Hematopoietic multipotent progenitor cell treated with erythropoietin and hydrocortisone succinate and interleukin-3 and kit ligand, for 17 days (in vitro differentiated cells): ENCODE results near the gene DMRT2.
A peak's percentile ranks its signal among the peaks of the same experiment; 100 is the strongest.

ENCODE experiments used
- DNase-seq: peaks from one replicate; pipeline ENCODE4 v3.0.0-alpha.2; 2015; ENCODE audit warnings: low spot score

Gene DMRT2

DNA sequence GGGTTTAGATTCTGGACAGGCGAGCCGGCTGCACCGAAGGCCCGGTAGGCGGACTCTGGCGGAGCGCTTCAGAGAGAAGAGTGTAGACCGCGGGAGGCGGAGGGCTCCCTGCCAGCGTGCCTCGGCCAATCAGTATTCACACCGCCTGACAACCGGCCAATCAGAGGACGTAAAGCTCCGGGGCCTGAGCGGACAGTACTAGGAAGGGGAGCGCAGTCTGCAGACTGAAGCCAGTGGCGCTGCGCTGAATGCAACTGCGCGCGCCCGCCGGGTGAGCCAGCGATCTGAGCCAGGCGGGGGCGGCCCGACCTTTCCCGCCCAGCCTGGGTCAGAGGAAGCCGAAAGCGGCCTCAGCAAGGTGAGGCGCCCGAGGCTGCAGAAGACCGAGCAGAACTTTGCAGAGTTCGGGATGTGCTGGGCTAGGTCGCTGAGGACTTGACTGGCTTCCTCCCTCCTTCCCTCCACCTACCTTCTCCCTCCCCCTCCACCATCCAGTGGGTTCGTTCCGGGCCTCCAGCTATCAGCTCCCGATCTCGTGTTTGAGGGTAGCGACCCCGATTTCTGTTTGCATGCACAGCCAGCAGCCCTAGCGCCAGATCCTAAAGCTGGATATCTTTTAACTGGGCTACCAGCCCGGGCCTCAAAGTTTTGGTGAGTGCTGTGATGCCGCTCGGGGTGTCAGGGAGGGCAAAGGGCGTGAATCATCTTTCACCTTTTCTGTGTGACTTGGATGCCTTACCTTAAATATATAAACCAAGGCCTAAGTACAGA, at the start of gene DMRT2:
DMRT2 (plus strand) TSS at position 233 of the 771 bp plus-strand sequence. CDS start 1,257 bp downstream, outside the sequence.
- DNase-seq: no peak

DNA sequence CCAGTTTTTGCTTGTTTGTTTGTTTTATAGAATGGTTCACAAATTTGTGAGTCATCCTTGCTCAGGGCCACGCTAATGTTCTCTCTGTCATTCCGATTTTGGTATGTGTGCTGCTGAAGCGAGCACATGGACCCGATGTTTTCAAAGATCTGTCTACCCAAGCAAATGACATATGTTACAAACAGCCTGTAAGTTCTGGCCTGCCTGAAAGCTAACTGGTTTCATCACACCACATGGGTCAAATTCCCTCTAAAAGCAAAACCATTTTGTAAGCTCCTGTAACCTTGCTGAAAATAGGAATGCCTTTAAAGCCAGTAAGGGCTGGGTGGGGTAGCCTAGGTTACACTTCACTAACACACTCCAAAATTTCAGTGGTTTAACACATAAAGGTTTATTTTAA, 48.3 kb upstream of the DMRT2 start:
- DNase-seq: no peak

DNA sequence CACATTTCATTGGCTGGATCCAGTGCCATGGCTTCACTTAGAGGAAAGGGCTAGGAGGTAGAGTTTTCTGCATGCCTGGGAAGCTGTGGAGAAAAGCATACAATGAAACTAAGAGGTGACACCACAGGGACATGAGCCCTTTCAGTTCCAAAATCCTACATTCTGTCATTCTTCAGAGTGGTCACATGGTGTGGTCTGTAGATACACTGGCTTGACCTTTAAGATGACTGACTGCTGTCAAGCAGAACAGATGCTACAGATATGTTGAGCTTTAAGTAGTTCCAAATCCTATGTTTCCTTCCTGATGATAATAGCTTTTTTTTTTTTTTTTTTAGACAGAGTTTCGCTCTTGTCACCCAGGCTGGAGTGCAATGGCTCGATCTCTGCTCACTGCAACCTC, 47.5 kb upstream of the DMRT2 start:
- DNase-seq: no peak

DNA sequence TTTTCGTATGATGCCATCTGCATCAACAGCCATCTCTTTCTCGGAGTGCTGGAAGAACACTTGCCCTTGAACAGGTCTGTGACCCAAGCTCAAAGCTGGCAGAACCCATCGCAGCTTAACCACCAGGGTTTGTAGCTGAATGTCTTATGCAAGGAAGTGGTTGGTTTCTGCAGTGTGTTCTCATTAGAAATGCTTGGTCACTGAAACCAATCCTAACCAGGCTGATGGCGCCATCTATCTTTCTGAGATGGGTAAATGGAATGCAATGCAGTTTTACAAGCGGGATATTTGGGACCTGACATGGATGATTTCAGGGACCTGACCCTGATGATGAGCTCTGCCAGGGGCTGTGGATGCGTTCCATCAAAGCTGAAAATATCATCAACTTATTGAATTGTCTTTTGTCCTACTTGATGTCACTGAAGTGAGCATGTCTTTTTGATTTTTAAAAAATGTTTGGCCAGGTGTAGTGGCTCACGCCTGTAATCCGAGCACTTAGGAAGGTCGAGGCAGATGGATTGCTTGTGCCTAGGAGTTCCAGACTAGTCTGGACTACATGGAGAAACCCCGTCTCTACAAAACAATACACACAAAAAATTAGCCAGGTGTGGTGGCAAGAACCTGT, 45.0 kb upstream of the DMRT2 start:
- DNase-seq: no peak

DNA sequence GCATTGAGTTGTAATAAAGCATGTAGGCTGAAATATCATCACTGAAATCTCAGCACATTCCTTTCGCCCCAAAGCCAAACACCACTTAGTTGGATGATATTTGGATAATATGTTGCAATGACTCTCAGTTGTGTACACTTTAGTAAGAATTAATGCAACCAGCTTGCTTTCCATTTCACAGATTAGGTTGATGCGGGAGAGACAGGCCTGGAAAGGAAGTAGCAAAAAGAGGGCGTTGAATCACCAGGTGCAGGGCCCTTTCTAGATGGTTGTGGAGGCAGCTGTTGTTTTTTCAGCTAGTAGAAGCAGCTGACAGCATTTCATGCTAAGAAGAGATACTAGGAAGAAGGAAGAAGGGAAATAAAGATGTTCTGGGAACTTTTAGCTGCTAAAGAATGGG, 42.8 kb upstream of the DMRT2 start:
- no peak for DNase-seq

DNA sequence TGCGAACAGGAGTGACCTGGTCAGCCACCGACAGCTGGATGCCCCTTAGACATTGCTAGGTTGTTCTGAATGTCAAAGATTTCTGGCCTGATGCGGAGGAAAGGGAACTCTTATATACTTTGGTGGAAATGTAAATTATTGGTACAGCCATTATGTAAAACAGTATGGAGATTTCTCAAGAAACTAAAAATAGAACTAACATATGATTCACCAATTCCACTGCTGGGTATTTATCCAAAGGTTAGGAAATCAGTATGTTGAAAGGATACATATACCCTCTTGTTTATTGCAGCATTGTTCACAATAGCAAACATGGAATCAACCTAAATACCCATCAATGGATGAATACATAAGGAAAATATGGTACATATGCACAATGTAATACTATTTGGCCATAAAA, 41.9 kb upstream of the DMRT2 start:
- DNase-seq: no peak

DNA sequence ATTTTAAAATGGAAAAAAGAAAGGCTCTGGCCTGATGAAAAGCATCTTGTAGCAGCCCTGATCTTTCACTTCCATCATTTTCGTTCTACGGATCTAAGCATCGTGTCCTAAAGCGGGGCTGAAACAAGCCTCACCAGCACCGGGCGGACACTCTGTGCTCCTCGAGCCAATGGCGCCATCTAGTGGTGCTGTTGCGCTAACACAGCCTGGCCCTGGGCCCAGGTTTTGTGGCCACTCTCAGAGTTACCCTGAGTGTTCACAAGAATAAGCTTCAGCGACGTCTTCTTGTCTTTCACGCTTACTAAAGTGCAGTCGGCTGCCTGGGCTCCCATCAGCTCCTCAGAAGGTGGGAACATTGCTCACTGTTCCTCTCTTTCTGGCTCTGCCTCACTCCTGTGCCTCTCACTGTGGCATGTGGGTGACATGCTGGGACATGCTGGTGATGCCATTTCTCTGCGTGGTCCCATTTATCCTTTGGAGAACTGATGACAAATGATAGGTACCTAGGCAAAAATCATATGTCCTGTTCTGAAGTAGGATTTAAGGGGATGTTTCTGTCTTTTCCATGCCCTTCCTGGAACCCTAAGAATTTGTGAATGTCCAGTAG, 41.0 kb upstream of the DMRT2 start:
- DNase-seq: peak; percentile 77

DNA sequence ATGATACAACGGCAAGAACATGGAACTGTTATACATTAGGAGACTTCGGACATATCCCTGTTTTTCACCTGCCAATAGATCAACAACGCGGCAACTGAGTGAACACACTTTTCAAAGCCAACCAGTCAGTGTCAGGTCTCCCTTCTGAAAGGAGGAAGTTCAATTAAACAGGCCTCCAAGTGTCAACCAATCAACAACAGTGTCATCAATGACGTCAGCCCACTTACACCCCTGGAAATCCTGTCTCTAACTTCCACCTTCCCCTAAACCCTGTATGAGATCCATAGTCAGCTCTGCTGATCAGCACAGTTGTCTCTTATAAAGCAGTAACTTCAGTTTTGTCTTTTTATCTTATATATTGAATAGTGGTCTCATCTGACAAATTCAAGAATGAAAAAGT, 37.1 kb upstream of the DMRT2 start:
- DNase-seq: no peak

DNA sequence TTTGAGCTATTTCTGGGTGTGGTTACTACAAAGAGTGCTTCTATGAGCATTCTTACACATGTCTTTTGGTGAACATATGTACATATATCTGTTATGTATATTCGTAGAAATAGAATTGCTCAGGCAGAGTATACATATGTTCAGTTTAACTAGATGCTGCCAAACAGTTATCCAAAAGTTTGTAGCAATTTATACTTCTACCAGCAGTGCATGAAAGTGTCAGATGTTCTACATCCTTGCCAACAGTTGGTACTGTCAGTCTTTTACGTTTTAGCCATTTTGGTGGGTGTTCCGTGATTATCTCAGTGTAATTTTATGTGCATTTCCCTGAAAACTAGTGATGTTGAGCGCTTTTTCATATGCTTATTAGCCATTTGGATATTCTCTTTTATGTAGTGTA, 35.9 kb upstream of the DMRT2 start:
- no peak for DNase-seq

DNA sequence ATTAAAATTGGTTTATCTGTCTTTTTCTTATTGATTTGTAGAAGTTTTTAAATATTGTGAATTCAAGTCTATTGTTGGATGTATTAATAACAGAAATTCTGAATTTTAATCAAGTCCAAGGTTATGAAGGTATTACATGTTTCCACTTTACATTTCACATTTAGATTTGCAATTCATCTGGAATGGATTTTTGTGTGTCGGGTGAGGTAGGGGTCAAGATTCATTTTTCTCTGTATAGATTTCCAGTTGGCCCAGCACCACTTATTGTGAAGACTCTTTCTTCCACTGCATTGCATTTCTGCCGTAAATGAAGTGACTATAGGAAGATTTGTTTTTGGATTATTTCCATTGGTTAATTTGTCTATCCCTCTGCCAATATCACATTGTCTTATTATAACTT, 35.5 kb upstream of the DMRT2 start:
- DNase-seq: no peak

DNA sequence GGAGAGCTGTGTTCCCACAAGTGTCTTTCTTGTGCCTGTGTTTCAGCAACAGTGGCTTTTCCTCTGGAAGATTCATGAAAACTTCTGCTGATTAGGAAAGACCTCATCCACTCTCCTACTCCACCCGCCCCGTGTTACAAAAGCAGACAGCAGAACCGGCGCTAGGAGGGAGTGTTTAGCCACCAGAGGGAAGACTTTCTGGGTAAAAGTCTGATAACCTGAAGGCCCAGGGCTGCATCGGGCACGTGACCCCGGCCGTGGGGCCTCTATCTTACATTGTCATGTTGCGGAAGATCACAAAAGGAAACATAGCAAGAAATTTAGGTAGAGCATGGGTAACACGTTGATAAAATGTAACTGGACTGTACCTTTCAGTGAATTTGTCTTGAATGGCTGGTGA, 32.0 kb upstream of the DMRT2 start:
- no peak for DNase-seq

DNA sequence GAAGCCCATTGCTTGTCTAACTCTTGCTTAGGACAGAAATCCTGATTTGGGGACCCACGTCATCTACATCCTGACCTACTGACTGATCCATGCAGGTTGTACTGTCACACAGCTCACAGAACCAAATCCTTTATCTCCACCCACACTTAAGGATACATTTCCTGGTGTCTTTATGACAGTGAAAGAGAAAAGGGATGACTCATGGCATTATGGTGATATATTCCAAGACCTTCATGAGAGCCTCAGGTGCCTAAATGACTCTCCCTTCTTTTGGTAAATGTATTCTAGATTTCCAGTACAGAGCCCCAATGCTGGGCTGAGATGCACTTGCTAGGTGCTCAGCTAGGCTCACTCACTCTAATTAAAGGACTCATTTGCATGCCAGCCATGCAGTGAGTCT, 26.0 kb upstream of the DMRT2 start:
- DNase-seq: no peak

DNA sequence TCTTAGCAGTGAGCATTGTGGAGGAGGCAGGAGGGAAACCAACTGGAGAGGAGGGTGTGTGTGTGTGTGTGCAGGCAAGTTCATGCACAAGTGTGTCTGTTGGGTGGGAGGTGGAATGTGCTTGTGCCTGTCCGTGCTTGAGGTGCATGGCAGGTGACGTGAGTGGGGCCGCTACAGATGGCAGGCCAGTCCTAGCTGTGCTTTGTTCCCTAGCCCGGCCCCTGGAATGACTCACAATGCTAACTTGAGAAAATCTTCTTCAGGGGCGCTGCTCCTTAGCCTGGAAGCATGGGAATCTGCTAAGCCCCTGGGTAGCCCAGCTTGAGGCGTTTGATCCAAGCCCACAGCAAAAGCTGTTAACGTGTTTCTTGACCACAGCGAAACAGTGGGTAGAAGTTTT, 25.0 kb upstream of the DMRT2 start:
- no peak for DNase-seq

DNA sequence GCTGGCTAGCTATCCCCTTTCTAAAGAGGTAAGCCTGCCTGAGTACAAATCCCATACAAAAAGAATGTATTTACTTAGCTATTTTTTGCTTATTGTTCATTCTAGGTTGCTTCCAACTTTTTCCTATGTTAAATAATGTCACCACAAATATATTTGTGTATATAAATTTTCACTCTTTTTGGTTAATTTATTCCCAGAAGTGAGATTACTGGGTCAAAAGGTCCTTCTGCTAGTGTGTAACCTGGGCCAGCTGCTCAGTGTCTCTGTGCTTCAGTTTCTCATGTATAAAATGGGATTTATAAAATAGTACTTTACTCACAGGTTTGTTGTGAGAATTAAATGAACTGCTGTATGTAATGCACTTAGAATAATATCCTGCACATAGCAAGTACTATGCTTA, 23.9 kb upstream of the DMRT2 start:
- no peak for DNase-seq

DNA sequence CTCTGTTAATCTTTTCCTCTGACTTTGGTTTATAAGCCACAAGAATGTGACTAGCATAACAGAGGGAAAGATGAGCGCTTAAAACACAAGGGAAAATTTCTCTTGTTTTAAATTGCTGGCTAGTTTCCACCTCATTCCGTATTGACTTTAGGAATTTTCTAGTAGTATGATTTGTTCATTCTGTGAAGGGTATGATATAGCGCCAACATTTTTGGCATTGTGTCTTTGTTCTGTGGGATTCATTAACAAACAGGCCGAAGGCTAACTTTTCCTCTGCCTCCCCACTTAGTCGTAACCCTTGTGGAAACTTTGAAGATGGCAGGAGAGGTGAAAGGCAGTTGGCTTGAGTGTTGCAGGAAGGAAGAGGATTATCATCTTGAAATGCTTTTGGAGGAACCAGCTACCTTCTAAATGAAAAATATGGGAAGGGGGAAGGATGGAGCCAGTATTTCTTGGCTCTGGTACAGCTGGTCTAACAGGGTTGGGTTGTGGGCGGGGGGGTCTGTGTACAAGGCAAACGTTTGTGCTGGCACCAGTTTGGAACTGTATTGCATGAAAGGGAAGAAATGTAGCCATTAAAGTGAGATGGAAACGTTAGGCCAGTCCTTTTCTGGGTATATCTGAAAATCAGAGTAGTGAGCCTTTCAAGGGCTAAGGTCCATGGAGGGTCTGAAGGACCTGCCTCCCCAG, 21.5 kb upstream of the DMRT2 start:
- no peak for DNase-seq

DNA sequence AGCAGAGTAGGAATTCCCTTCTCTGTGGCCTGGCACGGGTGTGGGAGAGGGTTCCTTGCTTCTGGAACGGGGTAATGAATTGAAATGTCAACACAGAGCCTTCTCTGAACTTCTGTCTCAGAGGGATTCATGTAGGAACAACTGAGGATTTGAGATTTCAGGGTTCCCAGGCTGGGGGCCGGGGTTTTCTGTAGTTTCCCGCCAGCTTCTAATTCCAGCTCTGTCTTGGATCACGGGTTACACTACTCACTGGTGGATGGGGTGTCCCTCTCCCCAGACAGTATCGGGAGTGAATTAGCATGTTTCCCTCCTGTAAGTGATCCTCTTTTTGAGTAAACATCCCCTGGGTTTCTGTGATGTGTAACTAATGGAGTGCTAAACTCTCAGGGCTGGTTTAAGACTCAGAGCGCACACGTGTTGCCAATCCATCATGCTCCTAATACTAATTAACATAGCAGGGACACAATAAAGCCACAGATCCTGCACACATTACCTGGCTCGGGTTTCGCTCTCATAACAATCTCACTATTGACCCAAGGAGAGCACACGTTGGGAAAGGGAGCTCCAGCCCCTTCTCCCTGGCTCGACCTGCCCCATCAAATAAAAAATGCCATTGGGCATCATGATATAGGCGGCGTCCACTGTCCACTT, 18.1 kb upstream of the DMRT2 start:
- DNase-seq: no peak

DNA sequence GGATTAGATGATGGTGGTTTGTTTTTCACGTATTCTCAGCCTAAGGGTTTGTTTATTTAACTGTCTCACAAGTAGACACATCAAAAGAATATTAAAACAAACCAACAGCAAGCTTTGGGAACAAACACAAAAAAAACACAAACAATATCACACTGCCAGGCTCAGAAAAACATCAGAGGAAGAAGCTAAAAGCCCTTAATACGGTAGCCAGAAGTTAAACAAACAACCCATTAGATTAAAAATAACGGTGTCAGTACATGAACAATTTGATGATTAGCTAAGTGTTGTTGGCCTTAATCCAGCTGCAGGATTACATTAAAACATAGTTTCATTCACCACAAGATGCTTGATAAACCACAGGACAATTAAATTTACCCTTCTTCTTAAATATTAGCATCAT, 15.9 kb upstream of the DMRT2 start:
- no peak for DNase-seq

DNA sequence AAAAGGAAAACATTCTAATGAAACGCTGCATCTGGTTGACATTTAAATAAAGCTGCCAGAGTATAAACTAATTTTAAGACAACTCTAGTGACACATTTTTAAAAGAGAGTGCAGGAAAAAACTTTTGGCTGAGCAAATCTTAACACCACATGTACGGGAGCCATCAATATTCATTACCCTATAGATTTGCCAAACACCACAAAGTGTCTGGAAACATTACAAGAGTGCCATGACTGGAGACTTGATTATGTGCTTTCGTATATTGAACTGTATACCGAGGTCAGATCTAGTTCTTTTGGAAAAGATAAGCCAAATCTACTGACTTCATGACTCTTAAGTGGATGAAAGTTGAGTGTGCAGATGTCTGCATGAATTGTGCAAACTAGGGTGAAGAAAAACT, 10.6 kb upstream of the DMRT2 start:
- no peak for DNase-seq

DNA sequence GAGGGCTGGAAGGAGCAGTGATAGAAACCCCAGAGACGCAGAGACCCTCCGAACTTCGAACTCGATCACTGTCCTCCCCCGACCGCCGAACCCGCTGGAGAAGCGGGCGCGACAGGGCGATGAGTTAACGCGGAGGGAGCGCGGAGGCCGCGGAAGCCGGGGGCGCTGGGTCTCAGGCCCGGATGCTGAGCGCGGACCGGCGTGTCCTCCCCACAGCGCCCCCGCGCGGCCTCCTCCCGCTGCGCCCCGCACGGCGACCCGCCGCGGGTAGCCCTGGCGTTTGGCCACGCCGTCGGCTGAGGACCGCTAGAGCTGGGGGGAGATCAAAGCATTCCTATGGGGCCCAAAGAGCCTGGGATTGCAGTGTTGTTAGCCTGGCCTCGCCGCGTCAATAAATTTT, 7.7 kb upstream of the DMRT2 start:
- no peak for DNase-seq

DNA sequence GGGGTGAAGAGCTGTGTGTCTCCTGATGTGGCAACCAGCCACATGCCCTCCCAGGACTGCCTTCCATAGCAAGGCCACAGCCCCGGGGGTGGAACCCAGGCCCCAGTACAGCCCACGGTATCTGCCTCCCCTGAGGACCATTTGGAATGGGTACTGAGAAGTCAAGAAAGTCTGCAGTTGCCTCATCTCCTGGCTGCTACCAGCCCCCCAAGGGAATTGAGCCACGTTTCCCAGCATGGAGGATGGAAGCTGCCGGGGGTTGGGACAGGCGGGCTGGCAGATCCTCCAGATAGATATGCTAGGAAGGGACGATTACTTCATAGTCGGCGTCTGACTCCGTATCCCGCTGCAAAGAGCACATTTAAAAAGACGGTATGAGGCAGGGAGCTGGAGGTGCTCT, 5.5 kb upstream of the DMRT2 start:
- no peak for DNase-seq

DNA sequence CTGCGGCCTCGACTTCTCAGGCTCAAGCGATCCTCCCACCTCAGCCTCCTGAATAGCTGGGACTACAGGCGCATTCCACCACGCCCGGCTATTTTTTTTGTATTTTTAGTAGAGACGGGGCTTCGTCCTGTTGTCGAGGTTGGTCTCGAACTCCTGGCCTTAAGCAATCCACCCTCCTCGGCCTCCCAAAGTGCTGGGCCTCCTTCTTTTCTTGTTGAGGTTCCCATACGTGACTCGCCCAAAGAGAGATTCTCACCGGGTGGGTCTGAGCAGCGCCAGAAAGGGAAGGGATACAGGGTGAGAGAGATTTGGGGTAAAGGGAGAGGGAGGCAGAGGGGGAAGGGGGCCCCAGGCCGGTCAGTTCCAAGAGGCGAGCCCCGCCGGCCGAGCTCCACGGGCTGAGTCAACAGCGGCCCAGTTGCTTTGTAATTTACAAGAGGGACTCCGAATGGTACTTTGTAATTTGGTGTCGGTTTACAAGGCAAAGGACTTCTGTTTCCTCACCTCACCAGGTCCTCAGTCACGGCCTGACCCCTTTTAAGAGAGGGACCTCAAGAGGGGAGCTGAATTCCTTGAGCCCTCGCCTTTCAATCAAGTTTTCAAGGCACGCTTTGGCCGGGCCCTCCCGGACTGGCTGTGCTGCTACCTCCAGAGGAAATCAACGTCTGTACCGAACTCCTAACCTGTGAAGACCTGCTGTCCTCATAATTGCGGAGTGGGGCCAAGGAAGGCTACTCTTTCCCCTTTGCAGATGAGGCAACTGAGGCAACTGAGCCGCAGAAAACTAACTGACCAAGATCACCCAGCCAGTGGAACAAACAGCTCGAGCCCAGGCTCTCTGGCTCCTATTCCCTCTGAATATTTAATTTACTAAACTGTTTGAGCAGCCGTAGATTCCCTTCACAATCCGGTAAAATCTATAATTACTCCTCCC, 3.3 kb upstream of the DMRT2 start:
- no peak for DNase-seq
